GM23338 (cell line): ENCODE results near the gene ACTR6. TPM values are rescaled to one million over a fixed set of nuclear protein-coding genes. Genes with fewer than 3 reads are reported as not detected.

Source experiments
- ATAC-seq: fragments of 200-7000 bp; cut with Tn5 transposase; 3 replicates; pipeline ENCODE4 v1.9.1; 2020
- DNase-seq: peaks from one replicate; pipeline ENCODE4 v3.0.0-alpha.2; 2015; ENCODE audit warnings: low spot score
- H2AFZ ChIP-seq: fragments of 200-600 bp; sonication (generic); 2 replicates; pipeline ENCODE4 v1.8.0; 2016; ENCODE audit warnings: antibody characterized with exemption, mild to moderate bottlenecking, moderate library complexity
- H3F3A ChIP-seq: fragments of 200-600 bp; sonication (generic); replicated peaks from 2 replicates; pipeline ENCODE4 v1.8.0; 2017; ENCODE audit warnings: antibody characterized with exemption, mixed run types, low read depth
- H3K27ac ChIP-seq: fragments of 200-600 bp; sonication (generic); 2 replicates; pipeline ENCODE4 v1.6.1; 2016; ENCODE audit warnings: low read depth
- H3K27me3 ChIP-seq: fragments of 200-600 bp; sonication (generic); 2 replicates; pipeline ENCODE4 v1.8.0; 2016; ENCODE audit warnings: mild to moderate bottlenecking, mixed run types, moderate library complexity; ENCODE audit not compliant: insufficient read depth
- H3K36me3 ChIP-seq: fragments of 200-600 bp; sonication (generic); 2 replicates; pipeline ENCODE4 v1.8.0; 2016; ENCODE audit warnings: mild to moderate bottlenecking; ENCODE audit not compliant: insufficient read depth
- H3K4me1 ChIP-seq: fragments of 200-600 bp; sonication (generic); 2 replicates; pipeline ENCODE4 v1.8.0; 2016; ENCODE audit warnings: mild to moderate bottlenecking, moderate library complexity; ENCODE audit not compliant: insufficient read depth
- H3K4me2 ChIP-seq: fragments of 200-600 bp; sonication (generic); 2 replicates; pipeline ENCODE4 v1.7.1; 2017; ENCODE audit warnings: mixed run types
- H3K4me3 ChIP-seq: fragments of 200-600 bp; sonication (generic); 2 replicates; pipeline ENCODE4 v1.6.1; 2016; ENCODE audit warnings: mixed run types
- H3K79me2 ChIP-seq: fragments of 200-600 bp; sonication (generic); replicated peaks from 2 replicates; pipeline ENCODE4 v1.8.0; 2017; ENCODE audit warnings: mild to moderate bottlenecking; ENCODE audit not compliant: insufficient read depth
- H3K9me2 ChIP-seq: fragments of 200-600 bp; sonication (generic); 2 replicates; pipeline ENCODE4 v1.8.0; 2017; ENCODE audit not compliant: insufficient read depth
- H4K20me1 ChIP-seq: fragments of 200-600 bp; sonication (generic); replicated peaks from 2 replicates; pipeline ENCODE4 v1.8.0; 2017; ENCODE audit warnings: mild to moderate bottlenecking; ENCODE audit not compliant: insufficient read depth
- H3K27ac Mint-ChIP-seq: 2 replicates; pipeline ENCODE4 v1.8.0; 2020; ENCODE audit warnings: inconsistent platforms, mild to moderate bottlenecking, moderate library complexity, mixed read lengths
- H3K27me3 Mint-ChIP-seq: 3 replicates; pipeline ENCODE4 v1.8.0; 2022; ENCODE audit warnings: low read depth, mild to moderate bottlenecking, moderate library complexity, mixed read lengths, inconsistent platforms; ENCODE audit not compliant: insufficient read depth, poor library complexity
- H3K36me3 Mint-ChIP-seq: 3 replicates; pipeline ENCODE4 v1.8.0; 2021; ENCODE audit warnings: low read depth, mild to moderate bottlenecking, inconsistent platforms, moderate library complexity, mixed read lengths
- H3K4me1 Mint-ChIP-seq: 3 replicates; pipeline ENCODE4 v1.8.0; 2020; ENCODE audit warnings: mild to moderate bottlenecking, inconsistent platforms, mixed read lengths
- H3K4me3 Mint-ChIP-seq: 3 replicates; pipeline ENCODE4 v1.8.0; 2021; ENCODE audit warnings: moderate library complexity, mild to moderate bottlenecking, inconsistent platforms, mixed read lengths
- H3K9me3 Mint-ChIP-seq: 3 replicates; pipeline ENCODE4 v1.8.0; 2020; ENCODE audit warnings: moderate library complexity, mild to moderate bottlenecking, inconsistent platforms, mixed read lengths
- EZH2 ChIP-seq: fragments of 200-600 bp; sonication (generic); IDR thresholded peaks from one replicate; pipeline ENCODE4 v1.8.0; 2017; ENCODE audit warnings: antibody characterized with exemption, mild to moderate bottlenecking, low read depth; ENCODE audit not compliant: unreplicated experiment
- JUNB ChIP-seq: IDR thresholded peaks from one replicate; pipeline ENCODE4 v1.6.1; 2016; ENCODE audit warnings: antibody characterized with exemption; ENCODE audit not compliant: unreplicated experiment
- NANOG ChIP-seq: IDR thresholded peaks from 2 replicates; pipeline ENCODE4 v1.6.1; 2016; ENCODE audit warnings: antibody characterized with exemption, borderline replicate concordance
- POLR2AphosphoS5 ChIP-seq: IDR thresholded peaks from 2 replicates; pipeline ENCODE4 v1.6.1; 2016; ENCODE audit warnings: antibody characterized with exemption, low read depth
- STAT1 ChIP-seq: IDR thresholded peaks from one replicate; pipeline ENCODE4 v1.6.1; 2016; ENCODE audit warnings: antibody characterized with exemption; ENCODE audit not compliant: unreplicated experiment
- ZNF331 ChIP-seq: fragments of 250-450 bp; sonication (Bioruptor Pico); IDR thresholded peaks from 2 replicates; pipeline ENCODE4 v1.5.0; 2020; ENCODE audit warnings: low read depth, mild to moderate bottlenecking, moderate library complexity
- polyA plus RNA-seq: library from polyadenylated mRNA; unstranded; fragments of >200 nt; fragmentation: Nextera tagmentation; extraction: Ambion mirVana; gene quantifications from 2 replicates; pipeline ENCODE4 v1.2.1, GENCODE V29; 2016
- total RNA-seq: library from RNA; depleted of rRNA; stranded (reverse); fragments of >200 nt; shearing (Covaris generic); gene quantifications from 2 replicates; pipeline ENCODE4 v1.2.3, GENCODE V29; 2014
- TF ChIP-seq, protein P1 (sequence below), 2 experiments: fragments of 200-600 bp in 1 of 2; sonication (generic) in 1 of 2; conservative IDR thresholded peaks; 2 replicates each; pipeline versions ENCODE4 v1.5.1 to v1.6.1; 2016 to 2017; ENCODE audit warnings: antibody characterized with exemption in 2 of 2, low read depth in 2 of 2, mild to moderate bottlenecking in 2 of 2, moderate library complexity in 1 of 2
- TF ChIP-seq, protein P2 (sequence below): IDR thresholded peaks from 2 replicates; pipeline ENCODE4 v1.6.1; 2016; ENCODE audit warnings: antibody characterized with exemption
- TF ChIP-seq, protein P3 (sequence below): IDR thresholded peaks from one replicate; pipeline ENCODE4 v1.6.1; 2018; ENCODE audit warnings: antibody characterized with exemption; ENCODE audit not compliant: unreplicated experiment

Gene ACTR6
- total and polyA plus RNA-seq, 2 experiments from 2014 or later: 30.1 to 42.5 TPM

DNA sequence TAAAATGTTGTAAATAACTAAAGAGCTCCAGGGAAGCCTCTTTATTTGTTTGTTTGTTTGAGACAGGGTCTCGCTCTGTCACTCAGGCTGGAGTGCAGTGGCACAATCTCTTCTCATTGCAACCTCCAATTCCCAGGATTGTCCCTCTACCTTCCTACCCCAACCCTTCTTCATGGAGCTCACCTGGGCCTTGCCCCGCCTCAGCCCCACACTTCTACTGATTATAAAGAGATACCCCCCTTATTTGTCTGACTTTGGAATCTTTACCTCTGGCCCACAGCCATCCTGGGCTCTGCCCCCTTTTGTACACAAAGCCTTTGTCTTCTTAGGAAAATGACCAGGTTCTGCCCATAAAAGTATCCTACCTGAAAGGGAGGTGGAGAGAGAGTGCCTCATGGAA lies 48.8 kb upstream of the ACTR6 start (continued):
- TF ChIP-seq, protein P1, sequence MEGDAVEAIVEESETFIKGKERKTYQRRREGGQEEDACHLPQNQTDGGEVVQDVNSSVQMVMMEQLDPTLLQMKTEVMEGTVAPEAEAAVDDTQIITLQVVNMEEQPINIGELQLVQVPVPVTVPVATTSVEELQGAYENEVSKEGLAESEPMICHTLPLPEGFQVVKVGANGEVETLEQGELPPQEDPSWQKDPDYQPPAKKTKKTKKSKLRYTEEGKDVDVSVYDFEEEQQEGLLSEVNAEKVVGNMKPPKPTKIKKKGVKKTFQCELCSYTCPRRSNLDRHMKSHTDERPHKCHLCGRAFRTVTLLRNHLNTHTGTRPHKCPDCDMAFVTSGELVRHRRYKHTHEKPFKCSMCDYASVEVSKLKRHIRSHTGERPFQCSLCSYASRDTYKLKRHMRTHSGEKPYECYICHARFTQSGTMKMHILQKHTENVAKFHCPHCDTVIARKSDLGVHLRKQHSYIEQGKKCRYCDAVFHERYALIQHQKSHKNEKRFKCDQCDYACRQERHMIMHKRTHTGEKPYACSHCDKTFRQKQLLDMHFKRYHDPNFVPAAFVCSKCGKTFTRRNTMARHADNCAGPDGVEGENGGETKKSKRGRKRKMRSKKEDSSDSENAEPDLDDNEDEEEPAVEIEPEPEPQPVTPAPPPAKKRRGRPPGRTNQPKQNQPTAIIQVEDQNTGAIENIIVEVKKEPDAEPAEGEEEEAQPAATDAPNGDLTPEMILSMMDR (conservative IDR thresholded peaks at IDR 0.05; ENCODE audit: low read depth in 2 of 2): no peak
- TF ChIP-seq STAT1 (no peak), NANOG (no peak; the same call in 1 of the 2 replicates)
- TF ChIP-seq, protein P2, sequence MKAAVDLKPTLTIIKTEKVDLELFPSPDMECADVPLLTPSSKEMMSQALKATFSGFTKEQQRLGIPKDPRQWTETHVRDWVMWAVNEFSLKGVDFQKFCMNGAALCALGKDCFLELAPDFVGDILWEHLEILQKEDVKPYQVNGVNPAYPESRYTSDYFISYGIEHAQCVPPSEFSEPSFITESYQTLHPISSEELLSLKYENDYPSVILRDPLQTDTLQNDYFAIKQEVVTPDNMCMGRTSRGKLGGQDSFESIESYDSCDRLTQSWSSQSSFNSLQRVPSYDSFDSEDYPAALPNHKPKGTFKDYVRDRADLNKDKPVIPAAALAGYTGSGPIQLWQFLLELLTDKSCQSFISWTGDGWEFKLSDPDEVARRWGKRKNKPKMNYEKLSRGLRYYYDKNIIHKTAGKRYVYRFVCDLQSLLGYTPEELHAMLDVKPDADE: no peak

DNA sequence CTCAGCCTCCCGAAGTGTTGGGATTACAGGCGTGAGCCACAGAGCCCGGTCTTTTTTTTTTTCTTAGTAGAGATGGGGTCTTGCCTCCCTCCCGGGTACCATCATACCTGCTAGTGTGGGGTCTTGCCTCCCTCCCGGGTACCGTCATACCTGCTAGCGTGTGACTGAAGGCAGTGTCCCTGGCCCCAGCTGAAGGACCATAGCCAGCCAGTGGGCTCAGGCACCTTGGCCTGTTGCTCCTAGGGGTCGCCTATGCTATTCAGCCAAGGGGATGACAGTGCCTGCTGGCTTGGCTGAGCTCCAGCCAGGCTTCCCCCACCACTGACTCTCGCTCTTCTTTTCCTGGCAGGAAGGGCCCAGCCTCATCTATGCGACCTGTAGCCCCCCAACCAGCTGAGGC lies 47.5 kb upstream of the ACTR6 start:
- Histone ChIP-seq H2AFZ (no peak overlapping the region), H3K27ac (0 out of 2 replicates have a peak overlapping the region, but pooled peaks have one; percentile 26), H4K20me1 (no peaks in the 10 kb centered on the region), H3K36me3 (no peaks in the 10 kb centered on the region), H3K4me3 (no peak overlapping the region), H3K4me2 (no peak overlapping the region), H3K4me1 (peaks cover 32% of the 10 kb centered on the region), H3K27me3 (no peaks in the 10 kb centered on the region), H3K9me2 (0 out of 2 replicates have a peak, but pooled peaks cover 2% of the 10 kb centered on the region), H3F3A (peaks cover 6% of the 10 kb centered on the region; the same call in 1 of the 2 replicates), H3K79me2 (no peaks in the 10 kb centered on the region)
- Mint-ChIP-seq H3K36me3 (peaks cover 3% of the 10 kb centered on the region), H3K27ac (no peak overlapping the region; the same call in 1 of the 2 replicates), H3K4me3 (no peak overlapping the region), H3K9me3 (peaks cover 3% of the 10 kb centered on the region; the same call in 2 of the 3 replicates), H3K27me3 (peaks cover 7% of the 10 kb centered on the region), H3K4me1 (peaks cover 28% of the 10 kb centered on the region)
- ATAC-seq (no peak), DNase-seq (no peak)
- TF ChIP-seq ZNF331 (no peak), JUNB (no peak), POLR2AphosphoS5 (no peak), EZH2 (no peak), NANOG (no peak)
- TF ChIP-seq, protein P2: no peak
- TF ChIP-seq, protein P3, sequence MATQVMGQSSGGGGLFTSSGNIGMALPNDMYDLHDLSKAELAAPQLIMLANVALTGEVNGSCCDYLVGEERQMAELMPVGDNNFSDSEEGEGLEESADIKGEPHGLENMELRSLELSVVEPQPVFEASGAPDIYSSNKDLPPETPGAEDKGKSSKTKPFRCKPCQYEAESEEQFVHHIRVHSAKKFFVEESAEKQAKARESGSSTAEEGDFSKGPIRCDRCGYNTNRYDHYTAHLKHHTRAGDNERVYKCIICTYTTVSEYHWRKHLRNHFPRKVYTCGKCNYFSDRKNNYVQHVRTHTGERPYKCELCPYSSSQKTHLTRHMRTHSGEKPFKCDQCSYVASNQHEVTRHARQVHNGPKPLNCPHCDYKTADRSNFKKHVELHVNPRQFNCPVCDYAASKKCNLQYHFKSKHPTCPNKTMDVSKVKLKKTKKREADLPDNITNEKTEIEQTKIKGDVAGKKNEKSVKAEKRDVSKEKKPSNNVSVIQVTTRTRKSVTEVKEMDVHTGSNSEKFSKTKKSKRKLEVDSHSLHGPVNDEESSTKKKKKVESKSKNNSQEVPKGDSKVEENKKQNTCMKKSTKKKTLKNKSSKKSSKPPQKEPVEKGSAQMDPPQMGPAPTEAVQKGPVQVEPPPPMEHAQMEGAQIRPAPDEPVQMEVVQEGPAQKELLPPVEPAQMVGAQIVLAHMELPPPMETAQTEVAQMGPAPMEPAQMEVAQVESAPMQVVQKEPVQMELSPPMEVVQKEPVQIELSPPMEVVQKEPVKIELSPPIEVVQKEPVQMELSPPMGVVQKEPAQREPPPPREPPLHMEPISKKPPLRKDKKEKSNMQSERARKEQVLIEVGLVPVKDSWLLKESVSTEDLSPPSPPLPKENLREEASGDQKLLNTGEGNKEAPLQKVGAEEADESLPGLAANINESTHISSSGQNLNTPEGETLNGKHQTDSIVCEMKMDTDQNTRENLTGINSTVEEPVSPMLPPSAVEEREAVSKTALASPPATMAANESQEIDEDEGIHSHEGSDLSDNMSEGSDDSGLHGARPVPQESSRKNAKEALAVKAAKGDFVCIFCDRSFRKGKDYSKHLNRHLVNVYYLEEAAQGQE: no peak
- TF ChIP-seq, protein P1 (conservative IDR thresholded peaks at IDR 0.05; ENCODE audit: low read depth in 2 of 2): no peak
